HG03565 (cell line): ENCODE data around the gene HRC.
"Not testable (repeated sequence)": the region's sequence is repeated elsewhere in the genome, so short reads cannot be mapped to it uniquely, and the experiment has no call there.

ENCODE experiments used
- ATAC-seq: cut with Tn5 transposase; IDR thresholded peaks from one replicate; pipeline ENCODE4 v1.9.1; 2021; ENCODE audit warnings: mild to moderate bottlenecking, moderate library complexity; ENCODE audit not compliant: unreplicated experiment

Gene HRC

DNA sequence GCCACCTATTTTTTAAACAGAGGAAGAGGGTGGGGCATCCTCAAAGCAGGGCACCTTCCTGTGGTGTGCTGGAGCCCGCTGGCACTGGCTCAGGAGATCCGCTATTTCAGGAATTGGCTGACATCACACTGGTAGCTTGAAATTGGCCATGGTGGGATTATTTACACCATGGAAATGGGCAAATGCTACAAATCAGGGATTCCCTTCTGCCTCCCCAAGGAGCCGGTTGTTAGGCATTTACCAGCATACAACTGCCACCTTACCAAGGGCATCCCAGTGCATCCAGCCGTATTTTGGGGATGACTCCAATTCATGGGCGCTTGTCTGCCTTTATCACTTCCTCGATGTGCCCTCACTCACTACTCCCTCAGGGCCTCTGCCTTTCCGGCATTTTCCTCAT, 14.2 kb downstream of the HRC start:
- no peak for ATAC-seq

DNA sequence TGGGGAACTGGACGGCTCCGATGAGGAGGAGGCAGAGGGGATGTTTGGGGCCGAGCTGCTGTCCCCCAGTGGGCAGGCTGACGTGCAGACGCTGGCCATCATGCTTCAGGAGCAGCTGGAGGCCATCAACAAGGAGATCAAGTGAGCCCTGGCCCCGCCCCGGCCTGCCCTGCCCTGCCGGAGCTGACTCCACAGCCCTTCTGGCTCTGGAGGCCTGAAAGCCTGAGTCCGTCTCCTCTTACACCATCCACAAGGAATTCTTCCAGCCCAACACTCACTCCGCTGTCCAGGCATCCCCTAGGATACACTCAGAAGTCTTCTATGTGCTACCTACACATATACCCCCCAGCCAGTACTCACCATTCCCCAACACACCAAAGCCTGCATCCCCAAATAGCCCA, 18.4 kb downstream of the HRC start:
- no peak for ATAC-seq

DNA sequence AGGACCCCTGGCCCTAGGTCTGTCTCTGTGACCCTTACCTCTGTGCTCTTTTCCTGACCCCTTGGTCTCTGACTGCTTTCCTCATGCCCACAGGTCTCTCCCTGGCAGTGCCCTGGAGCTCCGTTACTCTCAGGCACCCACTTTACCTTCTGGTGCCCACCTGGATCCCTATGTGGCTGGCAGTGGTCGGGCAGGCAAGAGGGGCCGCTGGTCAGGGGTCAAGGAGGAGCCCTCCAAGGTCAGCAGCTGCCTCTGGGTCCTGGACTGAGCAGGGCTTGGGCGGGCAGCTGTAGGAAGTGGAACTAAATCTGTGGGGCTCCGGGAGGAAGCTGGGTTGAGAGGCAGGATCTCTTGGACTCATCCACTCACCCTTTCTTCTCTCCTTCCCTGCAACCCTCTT, 19.5 kb downstream of the HRC start:
- no peak for ATAC-seq

DNA sequence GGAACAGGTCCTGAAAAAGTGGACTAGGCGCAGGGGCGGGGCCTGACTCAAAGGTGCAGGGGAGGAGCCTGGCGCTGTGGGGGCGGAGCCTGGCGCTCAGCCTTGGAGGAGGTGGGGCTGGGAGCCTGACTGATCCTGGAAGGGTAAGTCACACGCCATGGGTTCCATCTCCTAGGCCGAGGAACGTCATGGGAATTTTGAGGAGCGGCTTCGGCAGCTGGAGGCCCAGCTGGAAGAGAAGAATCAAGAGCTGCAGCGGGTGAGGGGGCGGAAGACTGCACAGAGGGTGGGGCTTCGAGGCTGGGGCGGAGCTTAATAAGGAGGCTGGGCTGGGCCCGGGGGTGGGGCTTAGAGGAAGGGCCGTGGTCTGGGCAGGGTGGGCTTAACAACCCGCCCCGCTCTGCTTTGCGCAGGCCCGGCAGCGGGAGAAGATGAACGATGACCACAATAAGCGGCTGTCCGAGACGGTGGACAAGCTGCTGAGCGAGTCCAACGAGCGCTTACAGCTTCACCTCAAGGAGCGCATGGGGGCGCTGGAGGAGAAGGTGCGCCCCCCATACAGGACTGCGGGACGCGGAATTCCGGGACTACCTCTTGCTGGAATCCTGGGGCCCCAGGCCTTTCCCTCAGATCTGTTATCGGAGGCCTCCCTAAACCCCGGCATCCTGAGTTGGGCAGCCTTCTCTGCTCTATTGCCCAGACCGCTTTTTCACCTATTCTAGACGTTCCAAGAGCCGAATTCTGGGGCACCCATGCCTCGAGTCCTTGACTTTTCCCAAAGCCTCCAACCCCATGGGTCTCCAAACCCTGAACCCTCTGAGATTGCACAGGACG, 21.4 kb downstream of the HRC start:
- no peak for ATAC-seq

DNA sequence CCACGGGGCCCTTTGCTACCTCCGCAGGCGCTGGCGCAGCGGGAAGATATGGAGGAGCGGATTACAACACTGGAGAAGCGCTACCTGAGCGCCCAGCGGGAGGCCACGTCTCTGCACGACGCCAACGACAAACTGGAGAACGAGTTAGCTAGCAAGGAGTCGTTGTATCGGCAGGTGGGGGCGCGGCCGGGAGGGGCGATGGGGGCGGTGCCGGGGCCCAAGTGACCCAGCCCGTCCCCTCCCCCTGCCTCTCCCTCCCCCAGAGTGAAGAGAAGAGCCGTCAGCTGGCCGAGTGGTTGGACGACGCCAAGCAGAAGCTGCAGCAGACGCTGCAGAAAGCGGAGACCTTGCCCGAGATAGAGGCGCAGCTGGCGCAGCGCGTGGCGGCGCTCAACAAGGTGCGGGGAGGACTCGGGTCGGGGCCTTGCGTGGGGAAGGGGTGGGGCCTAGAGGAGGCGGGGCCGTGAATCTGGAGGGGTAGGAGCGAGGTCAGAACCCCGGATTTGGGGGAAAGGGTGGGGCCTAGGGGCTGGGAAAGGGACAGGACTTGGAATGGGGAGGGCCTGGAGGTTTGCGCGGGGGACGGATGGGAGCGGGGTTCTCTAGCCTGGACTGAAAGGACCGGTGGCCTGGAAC, 22.1 kb downstream of the HRC start:
- no peak for ATAC-seq

DNA sequence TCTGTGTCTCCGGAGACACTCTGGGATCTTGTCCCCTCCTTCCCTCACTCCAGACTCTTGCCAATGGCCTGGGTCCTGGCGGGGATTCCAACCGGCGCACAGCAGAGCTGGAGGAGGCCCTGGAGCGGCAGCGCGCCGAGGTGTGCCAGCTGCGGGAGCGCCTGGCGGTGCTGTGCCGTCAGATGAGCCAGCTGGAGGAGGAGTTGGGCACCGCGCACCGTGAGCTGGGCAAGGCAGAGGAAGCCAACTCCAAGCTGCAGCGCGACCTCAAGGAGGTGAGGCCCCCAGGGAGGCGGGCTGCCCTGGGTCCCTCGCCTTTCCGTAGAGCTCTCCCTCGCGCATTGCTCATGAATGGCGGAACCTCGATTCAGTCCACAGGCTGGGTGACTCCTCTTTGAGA, 24.9 kb downstream of the HRC start:
- no peak for ATAC-seq

DNA sequence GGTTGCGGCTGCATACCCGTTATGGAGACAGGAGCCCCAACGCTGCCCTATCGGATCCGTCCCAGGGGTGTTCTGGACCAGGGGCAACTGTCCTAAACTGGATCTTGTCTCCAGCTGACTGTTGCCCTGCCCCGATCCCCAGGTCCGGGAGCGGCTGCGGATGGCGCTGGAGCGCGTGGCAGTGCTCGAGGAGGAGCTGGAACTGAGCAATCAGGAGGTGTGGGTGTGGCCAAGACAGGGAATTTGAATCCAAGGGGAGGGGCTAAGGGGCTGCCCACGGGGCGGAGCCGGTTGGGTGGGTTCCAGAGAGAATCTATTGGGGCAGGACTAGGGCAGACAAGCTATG, 26.0 kb downstream of the HRC start:
- no peak for ATAC-seq

DNA sequence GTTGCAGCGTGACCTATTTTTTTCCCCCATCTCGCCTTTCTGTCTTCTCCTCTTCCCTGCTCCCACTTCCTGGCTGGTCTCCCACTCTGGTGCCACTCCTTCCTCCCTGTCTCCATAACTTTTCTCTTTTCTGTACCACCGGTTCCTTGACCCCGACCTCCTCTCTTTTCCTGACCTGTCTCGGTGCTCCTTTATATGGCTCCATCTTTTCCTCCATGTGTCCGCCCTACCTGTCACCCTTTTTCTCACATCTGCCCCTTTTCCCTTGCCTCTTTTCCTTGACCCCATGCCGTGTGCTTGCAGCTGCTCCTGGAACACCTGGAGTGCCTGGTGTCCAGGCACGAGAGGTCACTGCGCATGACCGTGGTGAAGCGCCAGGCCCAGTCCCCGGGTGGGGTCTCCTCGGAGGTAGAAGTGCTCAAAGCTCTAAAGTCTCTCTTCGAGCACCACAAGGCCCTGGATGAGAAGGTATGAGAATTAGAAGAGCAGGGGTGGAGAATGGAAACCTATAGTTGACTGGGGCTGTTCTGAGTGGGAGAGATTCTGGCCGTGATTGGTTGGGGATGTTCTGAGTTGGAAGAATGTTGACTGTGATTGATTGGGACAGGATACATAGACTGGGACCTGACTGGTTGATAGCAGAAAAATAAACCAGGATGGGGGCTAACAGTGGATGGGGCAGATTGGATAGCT, 26.5 kb downstream of the HRC start:
- no peak for ATAC-seq

DNA sequence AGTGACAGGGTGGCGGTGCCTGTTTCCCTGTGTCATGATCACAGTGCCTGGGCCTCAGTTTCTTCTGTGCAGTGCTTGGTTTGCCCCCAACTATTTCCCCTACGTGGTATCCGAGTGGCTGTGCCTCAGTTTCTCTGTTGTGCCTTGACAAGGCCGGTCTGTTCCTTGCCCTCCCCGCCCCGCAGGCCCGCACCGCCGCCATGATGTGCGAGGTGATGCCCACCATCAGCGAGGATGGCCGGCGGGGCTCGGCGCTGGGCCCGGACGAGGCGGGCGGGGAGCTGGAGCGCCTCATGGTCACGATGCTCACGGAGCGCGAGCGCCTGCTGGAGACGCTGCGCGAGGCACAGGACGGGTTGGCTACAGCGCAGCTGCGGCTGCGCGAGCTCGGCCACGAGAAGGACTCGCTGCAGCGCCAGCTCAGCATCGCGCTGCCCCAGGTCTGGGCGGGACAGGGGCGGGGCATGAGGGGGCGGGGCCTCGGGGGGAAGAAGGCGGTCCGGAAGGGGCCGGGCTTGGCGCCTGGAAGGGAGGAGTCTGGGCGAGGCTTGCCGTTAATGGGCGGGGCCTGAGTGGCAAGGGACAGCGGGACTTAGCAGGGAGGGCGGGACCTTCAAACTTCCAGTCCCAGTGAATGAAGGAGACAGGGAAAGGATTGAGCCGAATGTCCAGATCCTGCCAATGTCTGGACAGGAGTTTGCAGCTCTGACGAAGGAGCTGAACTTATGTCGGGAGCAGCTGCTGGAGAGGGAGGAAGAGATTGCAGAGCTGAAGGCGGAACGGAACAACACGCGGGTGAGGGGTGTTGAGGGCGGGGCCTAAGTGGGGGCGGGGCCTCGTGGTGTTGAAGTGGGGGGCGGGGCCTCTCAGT, 27.3 kb downstream of the HRC start:
- ATAC-seq = peak; percentile 71

DNA sequence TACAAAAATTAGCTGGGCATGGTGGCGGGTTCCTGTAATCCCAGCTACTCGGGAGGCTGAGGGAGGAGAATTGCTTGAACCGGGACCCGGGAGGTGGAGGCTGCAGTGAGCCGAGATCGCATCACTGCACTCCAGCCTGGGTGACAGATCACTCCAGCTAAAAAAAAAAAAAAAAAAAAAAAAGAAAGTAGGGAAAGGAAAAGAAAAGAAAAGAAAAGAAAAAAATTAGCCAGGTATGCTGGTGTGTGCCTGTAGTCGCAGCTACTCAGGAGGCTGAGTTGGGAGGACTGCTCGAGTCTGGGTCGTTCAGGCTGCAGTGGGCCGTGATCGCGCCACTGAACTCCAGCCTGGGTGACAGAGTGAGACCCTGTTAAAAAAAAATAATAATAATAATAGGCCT, 28.0 kb downstream of the HRC start:
- ATAC-seq = not testable (repeated sequence)

DNA sequence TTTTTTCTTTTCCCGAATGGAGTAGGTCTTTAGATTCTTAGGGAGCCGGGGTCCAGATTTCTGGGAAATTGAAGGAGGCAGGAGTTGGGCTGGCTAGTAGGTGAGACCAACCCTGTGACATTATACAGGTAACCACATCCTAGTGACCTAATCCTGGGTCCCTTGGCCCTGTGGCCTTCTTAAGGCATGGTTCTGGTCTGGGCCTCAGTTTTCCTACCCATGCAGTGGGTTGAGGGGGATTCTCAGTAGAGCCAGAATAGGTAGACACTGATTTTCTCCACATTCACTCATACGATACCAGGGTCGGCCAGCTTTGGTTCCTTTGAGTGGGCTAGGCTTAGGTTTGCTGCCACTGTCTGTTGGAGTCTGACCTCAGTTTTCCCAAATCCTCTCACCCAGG, 28.6 kb downstream of the HRC start:
- ATAC-seq = no peak

DNA sequence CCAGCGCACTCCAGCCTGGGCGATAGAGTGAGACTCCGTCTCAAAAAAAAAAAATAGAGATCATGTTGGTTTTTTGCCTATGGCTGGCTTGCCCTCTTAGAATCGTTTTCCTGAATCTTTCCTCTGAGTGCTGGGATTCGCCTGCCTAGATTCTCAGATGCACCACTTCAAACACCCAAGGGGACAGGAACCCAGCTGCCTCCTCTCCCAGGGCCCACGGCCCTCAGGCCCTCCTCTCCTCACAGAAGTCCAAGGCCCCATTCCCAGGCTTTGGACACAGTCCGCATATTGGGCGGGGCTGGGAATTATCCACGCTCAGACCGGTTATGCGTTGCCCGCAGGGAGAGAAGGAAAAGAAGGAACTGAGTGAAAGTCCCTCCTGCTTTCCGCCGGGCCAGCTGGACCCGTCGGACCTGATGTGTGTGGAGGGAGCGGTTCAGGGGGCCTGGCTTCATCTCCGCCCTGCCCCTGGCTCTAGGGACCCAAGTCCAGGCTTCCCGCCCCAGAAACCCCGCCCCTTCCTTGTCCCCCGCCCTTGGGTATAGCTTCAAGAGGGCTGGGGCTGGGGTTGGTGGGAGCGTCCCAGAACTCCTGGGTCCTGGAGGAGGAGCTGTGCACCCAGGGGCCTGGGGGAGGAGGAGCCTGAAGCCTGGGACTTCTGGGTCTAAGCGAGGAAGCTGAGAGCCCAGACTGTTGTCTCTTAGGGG, 30.0 kb downstream of the HRC start:
- ATAC-seq = no peak

DNA sequence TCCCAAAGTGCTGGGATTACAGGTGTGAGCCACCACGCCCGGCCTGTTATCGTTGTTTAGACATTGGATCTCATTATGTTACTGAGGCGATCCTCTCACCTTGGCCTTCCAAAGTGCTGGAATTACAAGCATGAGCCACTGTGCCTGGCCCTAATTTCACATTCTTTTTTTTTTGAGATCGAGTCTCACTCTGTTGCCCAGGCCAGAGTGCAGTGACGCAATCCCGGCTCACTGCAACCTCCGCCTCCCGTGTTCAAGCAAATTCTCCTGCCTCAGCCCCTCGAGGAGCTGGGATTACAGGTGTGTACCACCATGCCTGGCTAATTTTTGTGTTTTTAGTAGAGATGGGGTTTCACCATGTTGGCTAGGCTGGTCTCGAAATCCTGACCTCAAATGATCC, 31.9 kb downstream of the HRC start:
- ATAC-seq = not testable (repeated sequence)

DNA sequence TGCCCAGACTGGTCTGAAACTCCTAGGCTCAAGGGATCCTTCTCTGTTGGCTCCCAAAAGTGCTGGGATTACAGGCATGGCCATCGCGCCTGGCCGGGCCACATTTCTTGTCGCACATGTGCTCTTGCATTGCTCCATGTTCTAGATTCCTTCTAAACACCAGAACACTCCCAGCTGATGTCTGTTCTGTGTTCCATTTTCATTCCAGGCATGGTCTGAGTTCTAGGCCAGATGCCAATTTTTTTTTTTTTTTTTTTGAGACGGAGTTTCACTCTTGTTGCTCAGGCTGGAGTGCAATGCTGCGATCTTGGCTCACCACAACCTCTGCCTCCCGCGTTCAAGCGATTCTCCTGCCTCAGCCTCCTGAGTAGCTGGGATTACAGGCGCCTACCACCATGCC, 33.4 kb downstream of the HRC start:
- ATAC-seq = not testable (repeated sequence)

DNA sequence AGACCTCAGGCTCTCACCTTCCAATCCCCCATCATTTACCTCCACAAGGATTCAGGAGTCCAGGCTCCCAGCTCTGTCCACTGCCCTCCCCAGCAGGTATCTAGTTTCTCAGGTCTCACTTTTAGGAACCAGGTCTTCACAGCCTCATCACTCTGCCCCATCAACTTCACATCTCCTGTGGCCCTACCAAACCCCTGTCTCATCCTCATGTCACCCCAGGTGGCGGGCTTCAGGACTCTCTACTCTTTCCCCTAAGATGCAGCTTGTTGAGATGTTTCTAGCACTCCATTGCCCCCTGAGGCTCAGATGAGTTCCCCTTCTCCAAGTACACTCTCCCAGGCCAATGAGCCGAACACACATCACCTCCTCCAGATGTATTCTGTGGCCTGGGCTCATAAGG, 34.3 kb downstream of the HRC start:
- no peak for ATAC-seq

DNA sequence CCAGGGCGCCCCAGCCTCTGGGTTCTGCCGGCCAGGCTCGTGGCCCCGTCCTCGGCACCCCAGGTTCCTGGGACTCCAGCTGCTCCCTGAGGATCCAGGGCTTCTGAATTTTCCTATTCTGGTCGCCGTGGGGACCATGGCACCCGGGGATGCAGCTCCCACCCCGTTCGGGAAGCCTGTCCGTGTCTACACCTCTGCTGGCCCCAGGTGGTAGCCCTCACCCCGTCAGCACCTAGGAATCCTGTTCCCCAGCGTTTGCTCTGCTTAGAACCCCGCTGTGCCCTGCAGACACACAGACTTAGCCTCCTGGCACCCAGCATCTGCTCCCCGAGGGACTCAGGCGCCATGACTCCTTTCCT, 34.9 kb downstream of the HRC start:
- ATAC-seq = no peak

DNA sequence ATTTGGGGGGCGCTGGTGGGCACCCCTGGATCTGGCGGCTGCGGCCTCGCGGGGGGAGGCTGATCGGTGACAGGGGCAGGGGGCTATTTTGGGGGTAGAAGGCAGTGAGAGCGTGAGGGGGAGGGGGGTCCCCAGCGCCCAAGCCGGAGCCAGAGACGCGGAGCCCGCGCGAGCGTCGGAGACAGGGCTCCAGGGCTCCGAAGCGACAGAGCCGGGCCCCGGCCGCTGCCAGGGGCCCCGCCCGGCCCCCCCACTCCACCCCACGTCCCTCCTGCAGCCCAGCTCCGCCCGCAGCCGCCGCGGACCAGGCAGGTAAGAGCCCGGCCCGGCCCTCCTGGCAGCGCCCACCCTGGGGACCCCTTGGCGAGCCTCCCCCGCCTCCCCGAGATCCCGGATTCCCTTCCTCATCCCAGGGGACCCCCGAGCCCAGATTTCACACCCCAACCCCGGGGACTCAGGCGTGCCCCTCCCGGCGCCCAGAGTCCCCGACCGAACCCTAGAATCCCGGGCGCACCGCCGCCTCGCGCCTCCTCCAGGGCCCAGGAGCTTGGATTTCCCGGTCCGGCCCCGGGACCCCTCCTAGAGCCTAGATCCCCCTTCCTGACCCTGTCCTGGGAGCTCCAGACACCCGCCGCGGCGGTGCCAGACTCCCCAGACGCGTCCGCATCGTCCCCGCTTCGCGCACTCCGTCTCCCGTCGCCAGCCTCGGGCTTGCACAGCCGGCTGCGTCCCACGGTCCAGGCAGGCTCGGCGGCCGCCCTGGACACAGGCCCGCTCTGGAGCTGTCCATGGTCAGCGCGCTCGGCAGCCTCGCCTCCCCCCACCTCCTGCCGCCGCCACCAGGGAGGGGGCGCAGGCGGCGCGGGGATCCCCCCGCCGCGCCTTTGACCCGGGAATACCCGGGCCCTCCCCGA, 35.5 kb downstream of the HRC start, which contains the start of gene PPFIA3:
Gene PPFIA3, plus strand, starts transcription at position 134 of the 914 bp plus-strand sequence. CDS start 8,330 bp downstream, outside the sequence.
- ATAC-seq = no peak

DNA sequence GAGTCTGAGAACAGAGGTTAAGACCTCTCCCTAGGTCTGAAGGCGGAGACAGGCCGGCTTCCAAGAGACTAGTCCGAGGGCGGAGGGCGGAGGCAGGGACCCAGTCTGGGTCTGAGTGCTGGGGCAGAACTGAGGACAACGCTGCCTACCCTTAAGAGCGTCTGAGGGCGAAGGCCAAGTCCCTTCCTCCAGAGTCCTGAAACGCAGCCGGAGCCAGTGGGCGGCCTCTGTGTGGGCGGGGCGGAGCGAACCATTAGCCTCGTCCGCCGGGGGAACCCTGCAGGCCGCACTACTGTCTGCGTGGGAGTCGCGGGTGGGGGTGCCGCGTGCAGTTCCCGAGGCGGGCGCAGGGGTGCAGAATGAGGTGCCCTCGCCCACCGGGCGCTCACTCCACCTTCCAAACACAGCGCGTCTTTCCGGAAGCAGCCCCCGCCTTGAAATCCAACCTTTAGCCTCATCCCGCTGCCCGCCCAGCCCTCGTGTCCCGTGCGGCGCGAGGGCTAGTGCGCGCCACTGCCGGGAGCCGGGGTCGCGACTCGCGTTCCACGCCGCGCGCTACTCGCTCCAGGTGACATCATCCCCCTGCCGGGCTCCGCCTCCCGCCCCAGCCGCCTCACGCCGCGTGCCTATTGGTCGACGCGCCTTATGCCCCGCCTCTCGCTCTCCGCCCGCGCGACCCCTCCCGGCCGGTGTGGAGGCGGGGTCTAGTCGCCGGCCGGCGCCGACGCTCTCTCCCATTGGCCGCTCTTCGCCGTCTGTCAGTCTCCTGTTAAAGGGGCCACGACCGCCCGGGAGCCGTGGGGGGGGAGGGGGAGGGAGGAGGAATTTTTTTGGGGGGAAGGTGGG, 36.4 kb downstream of the HRC start, which contains the start of gene C19orf73:
Gene C19orf73, minus strand, starts transcription at position 579 of the 846 bp plus-strand sequence. Its CDS starts 121 bp downstream, at position 458.
- ATAC-seq = peak; percentile 64
